GM12878 (cell line): ENCODE data around the gene ADAMTS3. TPM values are rescaled to one million over a fixed set of nuclear protein-coding genes. Genes with fewer than 3 reads are reported as not detected.

Source experiments
- ATAC-seq: fragments of 200-7000 bp; cut with Tn5 transposase; 3 replicates; pipeline ENCODE4 v1.9.1; 2020; ENCODE audit warnings: mild to moderate bottlenecking, moderate library complexity
- BruUV-seq: library from RNA; stranded (reverse); fragments of 400-500 nt; replicated peaks from 2 replicates; lab custom pipeline; 2021; lab: Mats Ljungman, UMichigan
- CTCF ChIA-PET: fragments of 300-600 bp; sonication (Branson Sonifier 250); formaldehyde crosslinking; extraction: SDS; loops from one replicate; lab custom pipeline; 2021; ENCODE audit warnings: inconsistent platforms; lab: Yijun Ruan, JAX
- POLR2A ChIA-PET: fragments of 350-600 bp; formaldehyde crosslinking; extraction: SDS; loops from one replicate; lab custom pipeline; 2021; ENCODE audit warnings: inconsistent platforms; lab: Charles Lee
- RAD21 ChIA-PET: fragments of 300-600 bp; sonication (Branson Sonifier 250); formaldehyde crosslinking; loops from one replicate; lab custom pipeline; 2023; ENCODE audit warnings: antibody characterized with exemption; ENCODE audit not compliant: unreplicated experiment; lab: Charles Lee
- SMC1A ChIA-PET: fragments of 300-600 bp; sonication (Branson Sonifier 250); formaldehyde crosslinking; loops from one replicate; lab custom pipeline; 2023; ENCODE audit not compliant: unreplicated experiment, uncharacterized antibody; lab: Charles Lee
- DNase-seq: peaks from one replicate; pipeline ENCODE4 v3.0.0-alpha.2; 2011; ENCODE audit warnings: low read depth, low spot score
- FAIRE-seq: peaks from 3 replicates; lab custom pipeline; 2011; peaks lifted over from hg19 to GRCh38; lab: Jason Lieb, UNC
- H2AFZ ChIP-seq: 2 replicates; pipeline ENCODE4 v1.6.0; 2011; ENCODE audit warnings: low read depth, low read length, control low read depth; ENCODE audit not compliant: control insufficient read depth
- H3K27ac ChIP-seq: 2 replicates; pipeline ENCODE4 v1.5.1; 2011; ENCODE audit warnings: control low read depth; ENCODE audit not compliant: control insufficient read depth, insufficient read depth
- H3K27me3 ChIP-seq, 2 experiments: replicated peaks in 1 of 2; 2 replicates each; pipeline versions ENCODE4 v1.6.0 to v1.6.1; 2011; ENCODE audit warnings: low read length in 1 of 2; ENCODE audit not compliant: control insufficient read depth in 2 of 2, insufficient read depth in 2 of 2
- H3K36me3 ChIP-seq, 2 experiments: 2 replicates each; pipeline ENCODE4 v1.5.1; 2011; ENCODE audit warnings: low read length in 1 of 2; ENCODE audit not compliant: control insufficient read depth in 2 of 2, insufficient read depth in 2 of 2
- H3K4me1 ChIP-seq: 2 replicates; pipeline ENCODE4 v1.6.1; 2011; ENCODE audit warnings: mild to moderate bottlenecking, low read length, moderate library complexity, mixed read lengths; ENCODE audit not compliant: control insufficient read depth, insufficient read depth
- H3K4me2 ChIP-seq: 2 replicates; pipeline ENCODE4 v1.6.0; 2011; ENCODE audit warnings: control low read depth; ENCODE audit not compliant: control insufficient read depth, insufficient read depth
- H3K4me3 ChIP-seq: fragments of 200-600 bp; sonication (generic); 2 replicates; pipeline ENCODE4 v1.5.1; 2016
- H3K79me2 ChIP-seq: 2 replicates; pipeline ENCODE4 v1.6.0; 2011; ENCODE audit warnings: low read length; ENCODE audit not compliant: control insufficient read depth, insufficient read depth
- H3K9ac ChIP-seq: 2 replicates; pipeline ENCODE4 v1.8.0; 2011; ENCODE audit warnings: low read length, control low read depth, mixed read lengths; ENCODE audit not compliant: control insufficient read depth, insufficient read depth
- H3K9me3 ChIP-seq: replicated peaks from 3 replicates; pipeline ENCODE4 v1.5.1; 2011; ENCODE audit warnings: mild to moderate bottlenecking, low read length; ENCODE audit not compliant: control insufficient read depth, insufficient read depth
- H4K20me1 ChIP-seq: 2 replicates; pipeline ENCODE4 v1.6.0; 2011; ENCODE audit not compliant: control insufficient read depth, insufficient read depth
- CHD2 ChIP-seq: IDR thresholded peaks from 2 replicates; pipeline ENCODE4 v1.6.1; 2011; ENCODE audit warnings: low read depth, low read length, improper control_type of control experiment, borderline replicate concordance
- RB1 ChIP-seq: fragments of 450-650 bp; formaldehyde crosslinking; IDR thresholded peaks from 2 replicates; pipeline ENCODE4 v1.6.1; 2017; ENCODE audit warnings: mild to moderate bottlenecking, borderline replicate concordance
- SMAD5 ChIP-seq: IDR thresholded peaks from 2 replicates; pipeline ENCODE4 v1.6.1; 2016; ENCODE audit warnings: antibody characterized with exemption, low read depth
- SUZ12 ChIP-seq: fragments of 200-600 bp; sonication (generic); IDR thresholded peaks from one replicate; pipeline ENCODE4 v1.6.1; 2018; ENCODE audit warnings: antibody characterized with exemption, mild to moderate bottlenecking; ENCODE audit not compliant: unreplicated experiment
- TCF12 ChIP-seq: IDR thresholded peaks from 2 replicates; pipeline ENCODE4 v1.6.1; 2011; ENCODE audit warnings: low read depth, mild to moderate bottlenecking, low read length
- in situ Hi-C: fragments of 300-500 bp; cut with MboI; formaldehyde crosslinking; loops from 9 replicates; pipeline ENCODE4 v1.14.3; 2018; ENCODE audit warnings: mixed read lengths
- intact Hi-C: fragments of 100-400 bp; cut with micrococcal nuclease; formaldehyde crosslinking; loops from one replicate; pipeline ENCODE4 v1.14.2; 2022; ENCODE audit not compliant: unreplicated experiment
- polyA plus RNA-seq, 11 experiments: library from polyadenylated mRNA; depleted of rRNA in 4 of 11; unstranded in 6 of 11; stranded (reverse) in 5 of 11; fragments of >200 nt; fragmentation: Nextera tagmentation in 4 of 11; fragmentation: Illumina TruSeq in 1 of 11; extraction: Ambion mirVana in 4 of 11; extraction: Trizol in 1 of 11; gene quantifications; 1 replicate in 1 of 11; 2 replicates in 10 of 11; pipeline versions ENCODE4 v1.2.1 to v1.2.3, GENCODE V29; 2011 to 2016; ENCODE audit warnings: inconsistent platforms in 2 of 11, missing spikeins in 2 of 11, low read depth in 1 of 11
- total RNA-seq, 4 experiments: library from RNA; depleted of rRNA in 3 of 4; stranded (reverse); fragments of >200 nt in 3 of 4; fragmentation: Illumina TruSeq in 1 of 4; extraction: Trizol in 1 of 4; gene quantifications; 2 replicates each; pipeline versions ENCODE4 v1.2.1 to v1.2.3, GENCODE V29; 2013 to 2021
- TF ChIP-seq, protein P1 (sequence below): IDR thresholded peaks from 2 replicates; pipeline ENCODE4 v1.6.1; 2012; ENCODE audit warnings: low read depth, low read length, improper control_type of control experiment
- TF ChIP-seq, protein P2 (sequence below): IDR thresholded peaks from 2 replicates; pipeline ENCODE4 v1.6.1; 2012; ENCODE audit warnings: improper control_type of control experiment, low read depth, low read length; ENCODE audit not compliant: insufficient replicate concordance

ADAMTS3 gene
- total and polyA plus RNA-seq, 10 of the 15 experiments (the other 5 are each of a cell fraction or from before 2014, with no cell fraction given), result under 0.01 to 0.07 (median 0.02) TPM; not detected in 6

DNA sequence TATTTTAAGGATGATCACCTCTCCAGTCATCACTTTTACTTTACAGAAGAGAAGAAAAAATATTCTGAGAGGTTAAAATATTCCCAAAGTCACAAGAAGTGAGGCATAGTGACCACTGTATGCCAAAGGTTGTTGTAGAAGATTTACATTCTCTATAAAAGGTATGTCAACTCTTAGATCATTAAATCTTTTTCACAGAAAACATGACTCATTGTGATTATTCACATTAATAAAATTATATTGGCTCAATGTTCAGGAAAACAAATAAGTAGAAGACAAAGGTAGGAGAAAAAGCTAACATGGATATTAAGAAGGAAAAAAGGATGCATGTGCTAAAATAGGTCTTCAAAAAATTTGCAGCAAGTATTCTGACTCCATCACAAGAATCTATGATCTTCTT, 82.0 kb downstream of the ADAMTS3 start:
- CTCF ChIA-PET, result no interaction called here
- in situ Hi-C loops (no loop called here), intact Hi-C loops (no loop called here)
- Histone ChIP-seq H3K36me3 (no peaks in the 10 kb centered on the region), H3K9ac (no peak overlapping the region), H2AFZ (no peak overlapping the region), H3K4me3 (no peak overlapping the region), H3K27ac (no peak overlapping the region), H3K4me2 (no peak overlapping the region), H4K20me1 (no peaks in the 10 kb centered on the region), H3K4me1 (no peaks in the 10 kb centered on the region), H3K9me3 (no peaks in the 10 kb centered on the region), H3K27me3 (no peaks in the 10 kb centered on the region), H3K79me2 (no peaks in the 10 kb centered on the region)
- SMC1A ChIA-PET, result no interaction called here
- TF ChIP-seq, protein P1, sequence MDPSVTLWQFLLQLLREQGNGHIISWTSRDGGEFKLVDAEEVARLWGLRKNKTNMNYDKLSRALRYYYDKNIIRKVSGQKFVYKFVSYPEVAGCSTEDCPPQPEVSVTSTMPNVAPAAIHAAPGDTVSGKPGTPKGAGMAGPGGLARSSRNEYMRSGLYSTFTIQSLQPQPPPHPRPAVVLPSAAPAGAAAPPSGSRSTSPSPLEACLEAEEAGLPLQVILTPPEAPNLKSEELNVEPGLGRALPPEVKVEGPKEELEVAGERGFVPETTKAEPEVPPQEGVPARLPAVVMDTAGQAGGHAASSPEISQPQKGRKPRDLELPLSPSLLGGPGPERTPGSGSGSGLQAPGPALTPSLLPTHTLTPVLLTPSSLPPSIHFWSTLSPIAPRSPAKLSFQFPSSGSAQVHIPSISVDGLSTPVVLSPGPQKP, result no peak
- TF ChIP-seq TCF12, result no peak
- TF ChIP-seq SUZ12, result no peak
- no peak for TF ChIP-seq SMAD5
- TF ChIP-seq, protein P2, sequence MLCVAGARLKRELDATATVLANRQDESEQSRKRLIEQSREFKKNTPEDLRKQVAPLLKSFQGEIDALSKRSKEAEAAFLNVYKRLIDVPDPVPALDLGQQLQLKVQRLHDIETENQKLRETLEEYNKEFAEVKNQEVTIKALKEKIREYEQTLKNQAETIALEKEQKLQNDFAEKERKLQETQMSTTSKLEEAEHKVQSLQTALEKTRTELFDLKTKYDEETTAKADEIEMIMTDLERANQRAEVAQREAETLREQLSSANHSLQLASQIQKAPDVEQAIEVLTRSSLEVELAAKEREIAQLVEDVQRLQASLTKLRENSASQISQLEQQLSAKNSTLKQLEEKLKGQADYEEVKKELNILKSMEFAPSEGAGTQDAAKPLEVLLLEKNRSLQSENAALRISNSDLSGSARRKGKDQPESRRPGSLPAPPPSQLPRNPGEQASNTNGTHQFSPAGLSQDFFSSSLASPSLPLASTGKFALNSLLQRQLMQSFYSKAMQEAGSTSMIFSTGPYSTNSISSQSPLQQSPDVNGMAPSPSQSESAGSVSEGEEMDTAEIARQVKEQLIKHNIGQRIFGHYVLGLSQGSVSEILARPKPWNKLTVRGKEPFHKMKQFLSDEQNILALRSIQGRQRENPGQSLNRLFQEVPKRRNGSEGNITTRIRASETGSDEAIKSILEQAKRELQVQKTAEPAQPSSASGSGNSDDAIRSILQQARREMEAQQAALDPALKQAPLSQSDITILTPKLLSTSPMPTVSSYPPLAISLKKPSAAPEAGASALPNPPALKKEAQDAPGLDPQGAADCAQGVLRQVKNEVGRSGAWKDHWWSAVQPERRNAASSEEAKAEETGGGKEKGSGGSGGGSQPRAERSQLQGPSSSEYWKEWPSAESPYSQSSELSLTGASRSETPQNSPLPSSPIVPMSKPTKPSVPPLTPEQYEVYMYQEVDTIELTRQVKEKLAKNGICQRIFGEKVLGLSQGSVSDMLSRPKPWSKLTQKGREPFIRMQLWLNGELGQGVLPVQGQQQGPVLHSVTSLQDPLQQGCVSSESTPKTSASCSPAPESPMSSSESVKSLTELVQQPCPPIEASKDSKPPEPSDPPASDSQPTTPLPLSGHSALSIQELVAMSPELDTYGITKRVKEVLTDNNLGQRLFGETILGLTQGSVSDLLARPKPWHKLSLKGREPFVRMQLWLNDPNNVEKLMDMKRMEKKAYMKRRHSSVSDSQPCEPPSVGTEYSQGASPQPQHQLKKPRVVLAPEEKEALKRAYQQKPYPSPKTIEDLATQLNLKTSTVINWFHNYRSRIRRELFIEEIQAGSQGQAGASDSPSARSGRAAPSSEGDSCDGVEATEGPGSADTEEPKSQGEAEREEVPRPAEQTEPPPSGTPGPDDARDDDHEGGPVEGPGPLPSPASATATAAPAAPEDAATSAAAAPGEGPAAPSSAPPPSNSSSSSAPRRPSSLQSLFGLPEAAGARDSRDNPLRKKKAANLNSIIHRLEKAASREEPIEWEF, result no peak
- no peak for TF ChIP-seq CHD2
- TF ChIP-seq RB1, result no peak
- ATAC-seq (no peak), DNase-seq (no peak), FAIRE-seq (no peak)
- RAD21 ChIA-PET, result no interaction called here
- no TSS peak for BruUV-seq
- POLR2A ChIA-PET, result no interaction called here
